Skin epidermis (tissue), 12 donors: ENCODE results near the gene AKAP10.
"Not testable (repeated sequence)": the region's sequence is repeated elsewhere in the genome, so short reads cannot be mapped to it uniquely, and the experiment has no call there.

Experiments used
- H3K27ac ChIP-seq, 21 experiments: fragments of 200-600 bp; sonication (generic) in 11 of 21; one replicate each; pipeline ENCODE4 v1.5.0; 2020; ENCODE audit warnings: mild to moderate bottlenecking in 3 of 21, inconsistent platforms in 2 of 21, moderate library complexity in 2 of 21
- H3K4me3 ChIP-seq, 7 experiments: fragments of 200-600 bp; sonication (generic) in 2 of 7; one replicate each; pipeline ENCODE4 v1.5.0; 2020; ENCODE audit warnings: inconsistent platforms in 2 of 7, mild to moderate bottlenecking in 2 of 7, moderate library complexity in 1 of 7

AKAP10 gene

DNA sequence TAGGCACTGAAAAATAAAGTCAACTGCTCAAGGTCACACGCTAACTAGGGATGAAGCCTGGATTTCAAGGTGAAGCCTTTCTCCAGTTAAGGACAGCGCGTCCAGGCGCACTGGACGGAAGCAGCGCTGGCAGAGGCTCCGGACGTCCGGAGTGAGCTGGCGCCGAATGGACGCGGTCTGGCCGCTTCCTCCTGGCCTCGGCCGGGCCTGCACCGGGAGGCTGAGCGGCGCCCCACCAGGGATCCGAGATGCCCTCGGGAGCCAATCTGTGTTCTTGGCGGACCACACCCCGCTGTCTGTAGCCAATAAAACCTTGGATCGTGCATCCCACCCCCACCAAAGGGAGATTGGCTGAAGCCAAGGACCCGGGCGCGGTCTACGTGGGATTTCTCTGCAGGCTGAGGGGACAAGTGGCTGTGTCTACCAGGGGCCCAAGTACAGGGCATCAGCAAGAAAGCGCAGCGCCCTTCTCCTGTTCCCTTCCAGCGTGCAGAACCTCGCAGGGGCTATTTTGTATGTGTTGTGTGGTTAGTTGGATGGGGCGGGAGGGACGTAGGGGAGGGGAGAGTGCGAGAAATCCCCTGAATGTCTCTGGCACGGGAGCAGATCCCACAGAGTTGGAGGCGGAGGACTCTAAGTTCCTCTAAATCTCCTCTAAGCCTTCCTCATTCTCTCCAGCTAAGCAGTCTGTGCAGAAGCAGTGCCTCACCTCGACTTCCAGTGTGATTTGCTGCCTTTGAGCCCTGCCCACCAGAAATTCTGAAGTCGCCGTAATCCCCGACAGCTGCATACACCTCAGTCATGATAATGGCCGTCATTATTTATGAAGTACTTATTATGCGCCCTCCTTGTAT, 2.5 kb upstream of the AKAP10 start:
- Histone ChIP-seq H3K4me3 (no peak overlapping the region), H3K27ac (peak overlapping the region in 3 of 21 experiments; percentile 7 to 34 (median 19))

DNA sequence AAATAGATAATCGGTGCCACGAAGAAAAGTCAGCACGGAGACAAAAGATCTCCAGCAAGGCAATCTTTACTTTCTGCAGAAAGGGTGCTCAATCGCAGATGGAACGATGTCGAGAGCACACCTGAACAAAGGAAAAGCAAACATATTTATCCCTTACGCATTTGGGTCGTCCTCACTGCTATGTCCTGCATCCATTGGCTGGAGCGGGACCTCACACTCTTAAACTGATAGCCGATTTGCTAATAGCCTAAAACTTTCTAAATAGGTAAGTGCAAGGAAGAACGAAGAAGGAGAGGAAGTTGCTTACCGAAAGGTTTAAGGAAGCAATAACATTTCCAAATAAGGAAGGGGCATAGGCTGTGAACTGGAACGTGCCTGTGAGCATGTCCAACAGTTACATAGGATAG, 1.2 kb upstream of the AKAP10 start:
- peak overlapping the region in 14 of 21 experiments; percentile 85 to 98 (median 96) for H3K27ac ChIP-seq
- H3K4me3 ChIP-seq: peak overlapping the region in 3 of 7 experiments; percentile 79 to 96 (median 89)

DNA sequence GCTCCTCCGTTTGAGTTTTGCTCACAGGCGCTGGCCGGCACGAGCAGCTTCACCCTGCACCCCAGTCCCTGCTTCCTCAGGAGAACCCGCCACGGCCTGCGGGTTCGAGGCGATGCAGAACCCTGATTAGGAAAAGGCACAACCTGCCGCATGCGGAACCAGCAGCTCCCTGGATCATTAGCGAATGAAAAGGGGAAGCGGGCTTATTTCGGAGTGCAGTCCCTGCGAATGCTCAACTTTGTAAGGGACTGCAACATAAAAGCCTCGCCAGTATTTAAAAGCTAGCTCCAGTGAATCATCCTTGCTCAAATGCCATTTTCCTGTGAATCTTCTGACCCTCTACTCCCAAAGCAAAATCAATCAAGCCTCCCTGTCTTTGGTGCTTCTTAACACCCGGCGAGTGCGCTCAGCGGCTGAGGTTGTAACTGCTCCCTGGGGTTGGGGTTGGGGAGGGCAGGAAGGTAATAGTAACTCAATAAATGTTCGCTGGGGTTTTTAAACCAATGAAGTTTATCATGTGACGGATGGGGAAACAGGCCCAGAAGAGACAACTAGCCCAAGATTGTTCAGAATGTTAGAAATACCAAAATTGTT, 678 bp upstream of the AKAP10 start:
- Histone ChIP-seq H3K4me3 (peak overlapping the region; percentile 70 to 96 (median 82)), H3K27ac (peak overlapping the region; percentile 76 to 98 (median 94))

DNA sequence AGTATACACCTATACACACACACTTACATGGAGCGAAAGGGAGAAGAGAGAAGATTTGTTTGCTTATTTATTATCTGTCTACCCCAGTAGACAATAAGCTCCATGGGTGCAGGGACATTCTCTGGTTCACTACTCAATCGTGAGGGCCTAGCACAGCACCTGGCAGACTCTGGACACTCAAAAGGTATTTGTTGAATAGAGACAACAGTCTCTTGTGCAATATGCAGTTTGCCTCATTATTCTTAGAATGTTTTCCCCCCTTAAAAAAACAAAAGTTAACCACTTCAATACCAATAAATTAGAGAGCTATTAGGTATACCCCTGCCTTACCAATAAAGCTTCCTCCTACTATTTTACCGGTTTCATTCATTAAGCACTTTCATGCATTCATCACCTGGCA, 2.0 kb downstream of the AKAP10 start:
- H3K27ac ChIP-seq: no peak overlapping the region
- no peak overlapping the region for H3K4me3 ChIP-seq

DNA sequence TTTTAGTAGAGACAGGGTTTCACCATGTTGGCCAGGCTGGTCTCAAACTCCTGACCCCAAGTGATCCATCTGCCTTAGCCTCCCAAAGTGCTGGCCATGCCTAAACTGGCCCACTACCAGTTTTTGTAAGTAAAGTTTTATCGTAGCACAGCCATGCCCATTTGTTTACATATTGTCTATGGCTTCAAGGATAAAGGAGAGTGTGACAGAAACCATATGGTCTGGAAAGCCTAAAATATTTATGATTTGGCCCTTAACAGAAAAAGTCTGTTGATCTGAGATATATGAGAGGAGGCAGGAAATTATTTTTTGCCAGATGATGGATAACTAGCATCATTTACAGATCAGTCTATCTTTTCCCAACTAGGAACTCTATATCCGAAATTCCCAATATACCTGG, 4.5 kb downstream of the AKAP10 start:
- Histone ChIP-seq H3K4me3 (no peak overlapping the region), H3K27ac (no peak overlapping the region)

DNA sequence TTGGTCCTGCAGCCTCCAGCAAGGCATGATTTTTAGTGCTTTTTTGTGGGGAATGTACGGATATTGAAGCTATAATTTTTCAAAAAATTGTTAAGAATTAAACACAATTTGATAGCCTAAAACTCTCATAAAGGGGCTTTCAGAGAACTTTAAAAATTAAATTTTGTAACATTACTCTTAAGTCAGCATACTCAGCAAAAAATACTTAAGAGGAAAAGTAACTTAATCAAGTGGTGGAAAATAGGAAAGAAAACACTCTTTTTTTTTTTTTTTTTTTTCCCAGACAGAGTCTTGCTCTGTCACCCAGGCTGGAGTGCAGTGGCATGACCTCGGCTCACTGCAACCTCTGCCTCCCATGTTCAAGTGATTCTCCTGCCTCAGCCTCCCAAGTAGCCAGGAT, 14.7 kb downstream of the AKAP10 start:
- not testable (repeated sequence) for H3K27ac ChIP-seq, H3K4me3 ChIP-seq

DNA sequence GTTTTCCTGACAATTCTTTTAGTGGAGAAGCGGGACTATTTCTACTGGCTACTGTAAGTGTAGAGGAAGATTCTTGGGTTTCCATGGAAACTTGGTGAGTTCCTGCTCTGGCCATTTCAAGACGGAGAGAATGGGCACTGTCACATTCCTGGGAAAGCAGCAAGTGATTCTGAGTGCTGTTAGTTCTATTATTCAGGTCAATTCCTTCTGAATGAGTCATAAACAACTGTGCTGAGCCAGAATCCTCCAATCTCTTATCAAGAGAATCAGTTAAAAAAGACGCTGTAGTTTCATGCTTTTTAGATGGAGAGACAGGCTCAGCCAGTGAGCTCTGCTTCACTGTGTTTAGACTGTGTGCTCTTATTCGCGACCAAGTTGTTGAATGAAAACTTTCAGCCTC, 19.6 kb downstream of the AKAP10 start:
- Histone ChIP-seq H3K4me3 (no peak overlapping the region), H3K27ac (no peak overlapping the region)

DNA sequence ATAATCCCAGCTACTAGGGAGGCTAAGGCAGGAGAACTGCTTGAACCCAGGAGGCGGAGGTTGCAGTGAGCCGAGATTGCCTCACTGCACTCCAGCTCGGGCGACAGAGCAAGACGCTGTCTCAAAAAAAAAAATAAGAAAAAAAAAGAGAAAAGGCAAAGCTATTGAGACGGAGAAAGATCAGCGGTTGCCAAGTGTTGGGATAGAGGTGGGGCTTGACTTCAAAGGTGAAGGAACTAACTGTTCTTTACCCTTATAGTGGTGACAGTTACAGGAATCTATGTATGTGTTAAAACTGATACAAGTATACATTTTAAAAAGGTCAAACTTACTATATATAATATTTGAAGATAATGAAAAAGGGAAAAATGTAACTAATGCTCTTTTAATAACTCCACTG, 22.5 kb downstream of the AKAP10 start:
- no peak overlapping the region for H3K27ac ChIP-seq

DNA sequence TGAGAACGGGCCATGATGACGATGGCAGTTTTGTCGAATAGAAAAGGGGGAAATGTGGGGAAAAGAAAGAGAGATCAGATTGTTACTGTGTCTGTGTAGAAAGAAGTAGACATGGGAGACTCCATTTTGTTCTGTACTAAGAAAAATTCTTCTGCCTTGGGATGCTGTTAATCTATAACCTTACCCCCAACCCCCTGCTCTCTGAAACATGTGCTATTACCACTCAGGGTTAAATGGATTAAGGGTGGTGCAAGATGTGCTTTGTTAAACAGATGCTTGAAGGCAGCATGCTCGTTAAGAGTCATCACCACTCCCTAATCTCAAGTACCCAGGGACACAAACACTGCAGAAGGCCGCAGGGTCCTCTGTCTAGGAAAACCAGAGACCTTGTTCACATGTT, 26.2 kb downstream of the AKAP10 start:
- not testable (repeated sequence) for H3K27ac ChIP-seq, H3K4me3 ChIP-seq

More for the DNA sequence above, 22.5 kb downstream of the AKAP10 start:
- H3K4me3 ChIP-seq: no peak overlapping the region

DNA sequence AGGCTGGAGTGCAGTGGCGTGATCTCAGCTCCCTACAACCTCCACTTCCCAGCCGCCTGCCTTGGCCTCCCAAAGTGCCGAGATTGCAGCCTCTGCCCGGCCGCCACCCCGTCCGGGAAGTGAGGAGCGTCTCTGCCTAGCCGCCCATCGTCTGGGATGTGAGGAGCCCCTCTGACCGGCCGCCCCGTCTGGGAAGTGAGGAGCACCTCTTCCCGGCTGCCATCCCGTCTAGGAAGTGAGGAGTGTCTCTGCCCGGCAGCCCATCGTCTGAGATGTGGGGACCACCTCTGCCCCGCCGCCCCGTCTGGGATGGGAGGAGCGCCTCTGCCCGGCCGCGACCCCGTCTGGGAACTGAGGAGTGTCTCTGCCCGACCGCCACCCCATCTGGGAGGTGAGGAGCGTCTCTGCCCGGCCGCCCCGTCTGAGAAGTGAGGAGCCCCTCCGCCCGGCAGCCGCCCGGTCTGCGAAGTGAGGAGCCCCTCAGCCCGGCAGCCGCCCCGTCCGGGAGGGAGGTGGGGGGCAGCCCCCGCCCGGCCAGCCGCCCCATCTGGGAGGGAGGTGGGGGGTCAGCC, 26.9 kb downstream of the AKAP10 start:
- not testable (repeated sequence) for H3K4me3 ChIP-seq, H3K27ac ChIP-seq

DNA sequence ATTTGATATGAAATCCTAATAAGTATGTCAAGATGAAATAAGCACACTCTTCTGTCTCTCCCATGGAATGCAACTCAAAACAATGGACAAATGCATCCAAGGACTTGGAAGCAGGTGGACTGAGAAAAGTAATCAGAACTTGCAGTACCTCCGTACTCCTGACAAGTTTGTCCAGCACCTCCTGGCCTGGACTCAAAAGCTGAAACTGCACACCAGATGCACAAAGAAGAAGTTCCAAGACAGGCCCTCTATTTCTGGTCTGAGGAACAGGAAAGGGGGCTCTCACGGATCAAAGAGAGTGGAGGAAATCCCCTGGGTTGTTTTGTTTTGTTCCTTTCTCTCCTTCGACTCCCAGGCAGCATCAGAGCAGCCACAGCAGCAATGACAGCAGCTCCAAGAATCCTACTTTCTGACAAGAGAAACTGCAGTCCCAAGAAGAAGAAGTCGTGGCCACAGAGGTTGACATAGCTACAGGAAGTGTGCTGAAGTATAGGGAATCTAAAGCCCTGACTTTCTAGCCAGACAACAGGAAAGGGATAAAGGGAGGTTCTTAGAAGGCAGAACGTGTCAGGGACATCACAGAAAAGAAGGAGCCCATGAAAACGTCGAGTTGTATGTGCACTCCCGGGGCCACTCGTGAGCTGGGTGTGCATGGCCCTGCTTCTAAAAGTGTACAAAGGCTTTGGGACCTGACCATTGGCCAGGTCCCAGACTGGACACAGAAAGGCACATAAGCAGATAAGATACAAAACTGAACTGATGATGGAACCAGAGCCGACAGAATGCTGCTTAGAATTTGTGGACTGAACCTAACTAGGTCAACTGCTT, 29.3 kb downstream of the AKAP10 start:
- Histone ChIP-seq H3K4me3 (no peak overlapping the region), H3K27ac (peak overlapping the region in 4 of 21 experiments; percentile 13 to 28 (median 16))

DNA sequence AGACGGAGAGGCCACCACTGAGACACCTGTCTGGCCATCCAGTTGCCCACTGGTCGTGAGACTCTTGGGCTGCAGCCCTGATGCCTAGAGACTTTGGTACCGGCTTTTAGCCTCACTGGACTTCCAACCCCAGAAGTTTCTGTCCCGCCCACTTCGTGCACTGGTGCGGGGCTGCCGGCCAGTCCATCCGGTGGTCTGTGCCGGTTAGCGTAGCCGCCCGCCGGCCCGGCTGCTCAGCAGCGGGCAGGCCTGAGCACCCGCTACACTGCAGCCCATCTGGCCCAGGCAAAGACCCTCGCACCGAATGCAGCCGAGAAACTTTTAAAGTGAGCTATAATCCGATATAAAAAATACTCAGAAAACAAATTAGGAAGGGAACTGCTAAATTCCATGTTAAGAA, 30.7 kb downstream of the AKAP10 start:
- no peak overlapping the region for H3K4me3 ChIP-seq

DNA sequence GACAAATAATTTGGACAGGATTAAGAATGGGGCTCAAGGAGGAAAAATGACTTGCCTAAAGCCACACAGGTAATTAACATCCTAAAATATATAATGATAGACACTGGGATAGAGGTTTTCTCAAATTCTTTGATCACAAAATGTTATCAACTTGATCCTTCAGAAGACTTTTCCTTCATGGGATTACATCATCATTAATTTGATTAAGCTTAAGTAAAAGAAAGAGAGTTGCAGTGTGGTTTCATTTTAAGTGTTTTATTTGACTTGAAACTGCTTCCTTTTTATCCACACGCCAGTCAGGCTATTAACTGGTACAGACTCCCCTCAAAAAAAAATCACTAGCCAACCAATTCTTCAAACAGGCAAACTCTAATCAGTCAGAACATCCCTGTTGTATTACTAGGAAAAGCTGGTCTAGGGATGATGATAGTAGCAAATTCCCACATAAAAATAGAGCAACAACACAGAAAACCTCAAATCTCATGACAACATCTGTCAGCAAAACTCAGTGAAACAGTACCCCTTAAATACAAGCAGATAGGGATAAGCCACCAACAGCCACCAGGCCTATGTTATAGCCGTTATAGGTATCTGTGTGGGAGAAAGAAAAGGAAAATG, 32.5 kb downstream of the AKAP10 start:
- Histone ChIP-seq H3K27ac (no peak overlapping the region), H3K4me3 (no peak overlapping the region)

More for the DNA sequence above, 30.7 kb downstream of the AKAP10 start:
- H3K27ac ChIP-seq: no peak overlapping the region

DNA sequence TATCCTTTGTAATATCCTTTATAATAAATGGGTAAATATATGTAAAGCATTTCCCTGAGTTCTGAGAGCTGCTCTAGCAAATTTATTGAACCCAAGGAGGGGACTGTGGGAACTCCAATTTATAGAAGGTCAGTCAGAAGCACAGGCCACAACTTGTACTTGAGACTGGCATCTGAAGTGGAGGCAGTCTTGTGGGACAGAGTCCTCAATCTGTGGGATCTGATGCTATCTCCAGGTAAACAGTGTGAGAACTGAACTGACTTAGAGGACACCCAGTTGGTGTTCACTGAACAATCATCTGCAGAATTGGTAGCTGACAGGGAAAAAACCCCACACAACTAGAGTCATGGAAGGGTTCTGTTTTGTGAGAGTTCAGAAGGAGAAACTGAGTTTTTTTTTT, 34.0 kb downstream of the AKAP10 start:
- Histone ChIP-seq H3K27ac (no peak overlapping the region), H3K4me3 (no peak overlapping the region)

DNA sequence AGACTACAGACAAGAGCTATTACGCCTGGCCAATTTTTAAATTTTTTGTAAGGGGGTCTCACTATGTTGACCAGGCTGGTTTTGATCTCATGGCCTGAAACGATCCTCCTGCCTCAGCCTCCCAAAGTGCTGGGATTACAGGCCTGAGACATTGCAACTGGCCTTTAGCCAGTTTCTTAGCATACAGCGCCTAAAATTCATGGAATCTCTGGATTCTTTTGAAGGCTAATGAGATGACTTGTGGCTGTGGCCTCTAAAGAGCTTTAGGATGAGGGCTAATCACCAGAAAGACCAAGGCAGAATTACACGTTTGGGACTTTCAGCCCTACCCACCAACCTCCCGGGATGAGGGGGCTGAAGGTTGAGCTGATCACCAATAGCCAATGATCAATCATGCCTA, 34.6 kb downstream of the AKAP10 start:
- Histone ChIP-seq H3K4me3 (no peak overlapping the region), H3K27ac (no peak overlapping the region)

DNA sequence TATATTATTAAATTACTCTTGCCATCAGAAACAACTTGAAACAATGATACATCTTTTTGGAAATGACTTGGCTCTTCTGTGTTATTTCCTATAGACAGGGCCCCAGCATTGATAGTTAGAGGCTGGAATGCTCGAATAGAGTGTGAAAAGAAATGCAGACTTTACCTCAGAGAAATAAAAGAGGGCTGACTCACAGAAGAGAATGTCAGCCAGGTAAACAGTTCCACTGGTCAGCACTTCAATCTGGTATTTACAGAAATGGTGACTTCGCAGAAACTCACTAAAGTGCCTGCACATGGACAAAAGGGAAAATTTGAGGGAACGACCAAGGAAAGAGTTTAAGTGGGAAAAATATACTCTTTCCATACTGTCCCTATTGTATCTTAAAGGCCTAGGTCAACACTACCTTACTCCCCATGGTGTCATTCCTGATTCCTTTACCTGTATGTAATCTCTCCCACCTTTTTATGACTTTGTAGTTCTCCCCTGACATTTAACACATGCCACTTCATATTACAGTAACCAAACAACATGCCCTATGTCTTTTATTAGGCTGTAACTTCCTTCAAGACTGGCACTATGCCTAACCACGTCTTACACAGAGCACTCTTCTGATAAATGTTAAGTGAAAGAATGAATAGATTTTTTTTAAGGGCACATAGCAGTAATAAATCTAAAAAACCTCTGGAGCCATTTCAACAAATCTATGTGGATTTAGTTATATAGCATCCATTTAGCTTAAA, 36.7 kb downstream of the AKAP10 start:
- H3K4me3 ChIP-seq: no peak overlapping the region
- H3K27ac ChIP-seq: peak overlapping the region in 2 of 21 experiments; percentile 4 to 21

DNA sequence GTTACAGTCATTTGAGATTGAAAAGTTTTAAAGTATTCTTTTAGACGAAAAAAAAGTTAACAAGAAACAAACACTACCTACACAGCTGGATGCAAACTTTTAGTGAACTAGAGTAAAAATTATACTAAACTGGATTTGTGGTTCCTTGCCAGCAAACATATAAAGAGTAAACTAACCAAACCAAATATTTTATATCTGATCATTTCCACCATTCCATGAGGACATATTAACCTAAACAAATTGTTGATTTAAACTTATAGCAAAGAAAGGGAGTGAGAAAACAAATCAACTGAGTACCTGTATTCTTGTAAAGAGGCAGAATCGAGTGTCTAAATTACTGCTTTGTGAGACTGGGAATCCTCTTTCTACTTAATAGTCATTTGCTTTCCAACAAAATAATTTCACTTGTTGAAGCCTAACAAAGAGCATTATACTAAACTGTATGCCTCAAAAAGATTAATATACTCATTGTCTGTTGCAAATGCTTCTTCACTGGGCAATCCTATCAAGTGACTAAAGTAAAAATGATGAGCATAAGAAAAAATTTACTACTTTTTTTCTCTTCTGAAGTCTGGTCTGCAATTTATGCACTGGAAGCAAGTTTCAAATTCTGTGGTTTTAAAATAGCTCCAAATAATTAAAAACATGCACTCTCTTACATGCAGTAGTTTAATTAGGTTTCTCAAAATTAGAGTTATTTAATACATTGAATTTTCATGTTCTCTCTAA, 37.5 kb downstream of the AKAP10 start:
- Histone ChIP-seq H3K4me3 (no peak overlapping the region), H3K27ac (peak overlapping the region in 1 of 21 experiments; percentile 36)

DNA sequence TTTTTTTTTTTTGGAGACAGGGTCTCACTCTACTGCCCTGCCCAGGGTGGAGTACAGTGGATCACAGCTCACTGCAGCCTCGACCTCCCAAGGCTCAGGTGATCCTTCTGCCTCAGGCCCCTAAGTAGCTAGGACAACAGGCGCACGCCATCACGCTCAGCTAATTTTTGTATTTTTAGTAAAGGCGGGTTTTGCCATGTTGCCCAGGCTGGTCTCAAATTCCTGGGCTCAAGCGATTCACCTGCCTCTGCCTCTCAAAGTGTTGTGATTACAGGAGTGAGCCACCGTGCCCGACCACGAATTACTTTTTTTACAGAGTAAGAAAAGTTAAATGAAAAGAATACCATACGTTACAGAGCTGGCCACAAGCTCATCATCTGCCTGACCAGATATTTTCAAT, 38.9 kb downstream of the AKAP10 start:
- no peak overlapping the region for H3K27ac ChIP-seq
- no peak overlapping the region for H3K4me3 ChIP-seq
